Measurements from ENCODE around the gene SH3BP4. TPM values are rescaled to one million over a fixed set of nuclear protein-coding genes. Genes with fewer than 3 reads are reported as not detected.
A peak's percentile ranks its signal among the peaks of the same experiment; 100 is the strongest.

Gene SH3BP4
- total and polyA plus RNA-seq, 2 of the 13 experiments (the other 11 are each of a cell fraction or from before 2014, with no cell fraction given): 34.6 to 99.1 TPM

GRCh38 chr2:234995332-234996068 is 43.7 kb downstream of the SH3BP4 start (continued):
- peak; percentile 83 for TF ChIP-seq PAXIP1 (CRISPR knock-in tag; conservative IDR thresholded peaks at IDR 0.05)
- no peak for TF ChIP-seq ZNF556 (CRISPR knock-in tag; IDR thresholded peaks at IDR 0.05; ENCODE audit: borderline replicate concordance)
- TF ChIP-seq ZNF670 (CRISPR knock-in tag; IDR thresholded peaks at IDR 0.05; ENCODE audit: borderline replicate concordance): no peak
- TF ChIP-seq JDP2 (CRISPR knock-in tag; IDR thresholded peaks at IDR 0.05; ENCODE audit: borderline replicate concordance): no peak
- TF ChIP-seq GATAD1 (CRISPR knock-in tag; IDR thresholded peaks at IDR 0.05): peak; percentile 57; the same call in 1 of the 2 replicates
- peak; percentile 41; the same call in 1 of the 2 replicates for TF ChIP-seq ZNF552 (CRISPR knock-in tag; IDR thresholded peaks at IDR 0.05; ENCODE audit: borderline replicate concordance)
- peak; percentile 52; the same call in 1 of the 2 replicates for TF ChIP-seq ZMYM3 (CRISPR knock-in tag; IDR thresholded peaks at IDR 0.05)
- 0 out of 2 replicates have a peak, but pooled peaks have one; percentile 10 for TF ChIP-seq ZNF280B (CRISPR knock-in tag; IDR thresholded peaks at IDR 0.05; ENCODE audit: borderline replicate concordance)
- no peak for TF ChIP-seq MAFF (IDR thresholded peaks at IDR 0.05; ENCODE audit: low read depth, low read length)
- TF ChIP-seq POGZ (CRISPR knock-in tag; IDR thresholded peaks at IDR 0.05): peak; percentile 81
- TF ChIP-seq ZNF225 (CRISPR knock-in tag; IDR thresholded peaks at IDR 0.05): no peak
- TF ChIP-seq ZHX1 (CRISPR knock-in tag; IDR thresholded peaks at IDR 0.05; ENCODE audit: low read depth): peak; percentile 70; the same call in 1 of the 2 replicates
- peak; percentile 44; the same call in 1 of the 3 replicates for TF ChIP-seq MXI1 (IDR thresholded peaks at IDR 0.05; ENCODE audit: borderline replicate concordance, low read depth, low read length)
- 0 out of 2 replicates have a peak, but pooled peaks have one; percentile 36 for TF ChIP-seq ZNF264 (CRISPR knock-in tag; IDR thresholded peaks at IDR 0.05)
- TF ChIP-seq ZNF660 (CRISPR knock-in tag; IDR thresholded peaks at IDR 0.05; ENCODE audit: borderline replicate concordance, low read depth): no peak
- 0 out of 2 replicates have a peak, but pooled peaks have one; percentile 44 for TF ChIP-seq CHD4 (IDR thresholded peaks at IDR 0.05; ENCODE audit: borderline replicate concordance, low read length)
- TF ChIP-seq YEATS2 (CRISPR knock-in tag; IDR thresholded peaks at IDR 0.05; ENCODE audit: borderline replicate concordance): peak; percentile 52; the same call in 1 of the 2 replicates
- no peak for TF ChIP-seq RNF219 (CRISPR knock-in tag; IDR thresholded peaks at IDR 0.05)

Measured in HepG2 (cell line).